ENCODE results near the gene FOSL1. TPM values are rescaled to one million over a fixed set of nuclear protein-coding genes. Genes with fewer than 3 reads are reported as not detected.

Gene FOSL1
- total RNA-seq, 3 donors from 2014 or later (not counting 1 experiment from before 2014, with no cell fraction given), result 3.4 to 9.0 (median 6.8) TPM

GRCh38 chr11:65844231-65844872 lies 55.8 kb downstream of the FOSL1 start:
- Histone ChIP-seq H3K27ac (ENCODE audit: low read length) (no peak overlapping the region), H3K4me1 (ENCODE audit: control insufficient read depth, insufficient read depth, low read length) (no peaks in the 10 kb centered on the region), H3K27me3 (ENCODE audit: control insufficient read depth, insufficient read depth, low read length) (no peaks in the 10 kb centered on the region), H3K4me3 (ENCODE audit: low read length) (no peak overlapping the region), H3K9me3 (ENCODE audit: control insufficient read depth, insufficient read depth, low read length) (no peaks in the 10 kb centered on the region), H3K36me3 (ENCODE audit: control insufficient read depth, insufficient read depth, low read length) (no peaks in the 10 kb centered on the region)
- no peaks in the 10 kb centered on the region for H3K9me3 Mint-ChIP-seq
- intact Hi-C loops (cut with micrococcal nuclease), result no loop called here
- no peak overlapping the region for H3K4me3 Mint-ChIP-seq
- ATAC-seq, result no peak
- no peak overlapping the region for H3K27ac Mint-ChIP-seq
- H3K36me3 Mint-ChIP-seq, result no peaks in the 10 kb centered on the region
- no peaks in the 10 kb centered on the region for H3K27me3 Mint-ChIP-seq (ENCODE audit: low read depth in 2 of 2)
- WGBS (ENCODE audit: insufficient coverage), result 85% methylated on average over 9 of the region's 10 CpGs
- no peak for DNase-seq
- TF ChIP-seq CTCF (IDR thresholded peaks at IDR 0.05), result no peak
- no peaks in the 10 kb centered on the region for H3K4me1 Mint-ChIP-seq

- no peaks in the 10 kb centered on the region for H3K4me1 Mint-ChIP-seq
- ATAC-seq (no peak), DNase-seq (no peak)
- Histone ChIP-seq H3K4me3 (ENCODE audit: low read length) (no peak overlapping the region), H3K36me3 (ENCODE audit: control insufficient read depth, insufficient read depth, low read length) (no peaks in the 10 kb centered on the region), H3K27ac (ENCODE audit: low read length) (no peak overlapping the region), H3K27me3 (ENCODE audit: control insufficient read depth, insufficient read depth, low read length) (no peaks in the 10 kb centered on the region), H3K9me3 (ENCODE audit: control insufficient read depth, insufficient read depth, low read length) (no peaks in the 10 kb centered on the region), H3K4me1 (ENCODE audit: control insufficient read depth, insufficient read depth, low read length) (no peaks in the 10 kb centered on the region)
- intact Hi-C loops (cut with micrococcal nuclease), result no loop called here
- H3K27ac Mint-ChIP-seq, result no peak overlapping the region
- H3K4me3 Mint-ChIP-seq, result no peak overlapping the region
- no peaks in the 10 kb centered on the region for H3K27me3 Mint-ChIP-seq (ENCODE audit: low read depth in 2 of 2)
- 96% methylated on average over 2 of the region's 3 CpGs for WGBS (ENCODE audit: insufficient coverage)
- no peak for TF ChIP-seq CTCF (IDR thresholded peaks at IDR 0.05)
- no peaks in the 10 kb centered on the region for H3K9me3 Mint-ChIP-seq
- no peaks in the 10 kb centered on the region for H3K36me3 Mint-ChIP-seq
These were observed 56.4 kb downstream of the FOSL1 start for GRCh38 chr11:65843811-65844210.

DNA sequence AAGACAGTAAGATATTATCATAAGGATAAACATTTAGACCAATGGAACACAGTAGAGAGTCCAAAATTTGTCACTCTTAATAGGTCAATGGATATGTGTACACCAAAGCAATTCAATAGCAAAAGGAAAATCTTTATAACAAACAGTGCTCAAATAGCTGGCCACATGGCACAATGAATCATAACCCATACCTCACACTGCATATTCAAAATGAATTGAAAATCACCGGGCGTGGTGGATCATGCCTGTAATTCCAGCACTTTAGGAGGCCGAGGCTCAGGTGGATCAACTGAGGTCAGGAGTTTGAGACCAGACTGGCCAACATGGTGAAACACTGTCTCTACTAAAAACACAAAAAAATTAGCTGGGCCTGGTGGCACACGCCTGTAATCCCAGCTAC lies 58.0 kb downstream of the FOSL1 start:
- Mint-ChIP-seq H3K9me3 (no peaks in the 10 kb centered on the region), H3K27ac (no peak overlapping the region), H3K4me3 (no peak overlapping the region), H3K36me3 (no peaks in the 10 kb centered on the region), H3K27me3 (ENCODE audit: low read depth in 2 of 2) (no peaks in the 10 kb centered on the region), H3K4me1 (no peaks in the 10 kb centered on the region)
- no peak overlapping the region for H3K4me3 ChIP-seq (ENCODE audit: low read length)
- H3K4me1 ChIP-seq (ENCODE audit: control insufficient read depth, insufficient read depth, low read length), result no peaks in the 10 kb centered on the region
- no peak overlapping the region for H3K27ac ChIP-seq (ENCODE audit: low read length)
- no peaks in the 10 kb centered on the region for H3K27me3 ChIP-seq (ENCODE audit: control insufficient read depth, insufficient read depth, low read length)
- ATAC-seq (no peak), DNase-seq (no peak)
- no peaks in the 10 kb centered on the region for H3K9me3 ChIP-seq (ENCODE audit: control insufficient read depth, insufficient read depth, low read length)
- no peak for TF ChIP-seq CTCF (IDR thresholded peaks at IDR 0.05)
- no peaks in the 10 kb centered on the region for H3K36me3 ChIP-seq (ENCODE audit: control insufficient read depth, insufficient read depth, low read length)
- intact Hi-C loops (cut with micrococcal nuclease), result no loop called here
- 90% methylated on average over 4 of the region's 4 CpGs for WGBS (ENCODE audit: insufficient coverage)

Other genes starting within 250 kb of the FOSL1 start
- 100 to 1,000 TPM; 319 to 380 (median 338) TPM for gene RELA, start 237.5 kb downstream of the FOSL1 start, total RNA-seq
- gene KAT5, start 188.1 kb downstream of the FOSL1 start, total RNA-seq, result 100 to 1,000 TPM; 140 to 155 (median 146) TPM
- gene RNASEH2C, start 179.6 kb downstream of the FOSL1 start, total RNA-seq, result 10 to 100 TPM; 34.6 to 45.6 (median 38.5) TPM
- 10 to 100 TPM; 13.9 to 22.5 (median 21.3) TPM for gene AP5B1, start 119.4 kb downstream of the FOSL1 start, total RNA-seq
- under 1 TPM in 2 of 3 donors, not detected in 1; 0.11 to 0.12 TPM for gene OVOL1, start 113.3 kb downstream of the FOSL1 start, total RNA-seq
- gene SNX32, start 66.4 kb downstream of the FOSL1 start, total RNA-seq, result 1 to 10 TPM in 1 of 3 donors, under 1 TPM in 2; 0.31 to 2.0 (median 0.54) TPM
- gene CFL1, start 42.2 kb downstream of the FOSL1 start, total RNA-seq, result 1,000 to 10,000 TPM; 1,035 to 1,220 (median 1,095) TPM
- gene MUS81, start 40.0 kb downstream of the FOSL1 start, total RNA-seq, result 10 to 100 TPM; 71.6 to 93.4 (median 73.6) TPM
- 10 to 100 TPM in 1 of 3 donors, 1 to 10 TPM in 2; 6.1 to 13.0 (median 9.8) TPM for gene EFEMP2, start 27.6 kb downstream of the FOSL1 start, total RNA-seq
- 1,000 to 10,000 TPM in 1 of 3 donors, 100 to 1,000 TPM in 2; 765 to 1,016 (median 976) TPM for gene CTSW, start 20.6 kb downstream of the FOSL1 start, total RNA-seq
- 10 to 100 TPM; 36.5 to 47.9 (median 45.7) TPM for gene FIBP, start 11.9 kb downstream of the FOSL1 start, total RNA-seq
- 10 to 100 TPM; 22.6 to 36.1 (median 24.1) TPM for gene CCDC85B, start 9.7 kb downstream of the FOSL1 start, total RNA-seq
- gene C11orf68, start 18.7 kb upstream of the FOSL1 start, total RNA-seq, result 10 to 100 TPM; 19.9 to 28.3 (median 20.7) TPM
- gene DRAP1, start 19.0 kb upstream of the FOSL1 start, total RNA-seq, result 100 to 1,000 TPM; 114 to 115 (median 115) TPM
- gene TSGA10IP, start 45.1 kb upstream of the FOSL1 start, total RNA-seq, result not detected
- gene SART1, start 61.3 kb upstream of the FOSL1 start, total RNA-seq, result 100 to 1,000 TPM; 103 to 123 (median 115) TPM
- 10 to 100 TPM; 49.9 to 74.2 (median 62.8) TPM for gene EIF1AD, start 101.8 kb upstream of the FOSL1 start, total RNA-seq
- 100 to 1,000 TPM in 1 of 3 donors, 10 to 100 TPM in 2; 87.8 to 107 (median 90.4) TPM for gene BANF1, start 102.1 kb upstream of the FOSL1 start, total RNA-seq
- gene CST6, start 111.6 kb upstream of the FOSL1 start, total RNA-seq, result not detected
- 10 to 100 TPM; 12.2 to 16.9 (median 13.3) TPM for gene CATSPER1, start 126.1 kb upstream of the FOSL1 start, total RNA-seq
- gene GAL3ST3, start 148.8 kb upstream of the FOSL1 start, total RNA-seq, result not detected
- gene SF3B2, start 152.0 kb upstream of the FOSL1 start, total RNA-seq, result 100 to 1,000 TPM; 249 to 269 (median 253) TPM
- gene PACS1, start 169.9 kb upstream of the FOSL1 start, total RNA-seq, result 100 to 1,000 TPM; 176 to 204 (median 186) TPM